Progenitor cell of endocrine pancreas (in vitro differentiated cells): ENCODE measurements around the gene BMP8B. TPM values are rescaled to one million over a fixed set of nuclear protein-coding genes. Genes with fewer than 3 reads are reported as not detected.

Experiments used
- DNase-seq: peaks from one replicate; pipeline ENCODE4 v3.0.0; 2021; ENCODE audit warnings: low spot score; ENCODE audit not compliant: unreplicated experiment
- H3K27ac Mint-ChIP-seq: 2 replicates; pipeline ENCODE4 v1.8.0; 2021; ENCODE audit warnings: mild to moderate bottlenecking, moderate library complexity, mixed read lengths
- H3K27me3 Mint-ChIP-seq: 2 replicates; pipeline ENCODE4 v1.8.0; 2021; ENCODE audit warnings: mixed read lengths
- H3K36me3 Mint-ChIP-seq: 2 replicates; pipeline ENCODE4 v1.8.0; 2022; ENCODE audit warnings: mixed read lengths; ENCODE audit not compliant: insufficient read depth
- H3K4me1 Mint-ChIP-seq: 2 replicates; pipeline ENCODE4 v1.8.0; 2021; ENCODE audit warnings: low read depth, mixed read lengths
- H3K4me3 Mint-ChIP-seq: 2 replicates; pipeline ENCODE4 v1.8.0; 2021; ENCODE audit warnings: low read depth, mild to moderate bottlenecking, moderate library complexity, mixed read lengths
- H3K9me3 Mint-ChIP-seq: 2 replicates; pipeline ENCODE4 v1.8.0; 2021; ENCODE audit warnings: low read depth, mixed read lengths
- CTCF ChIP-seq: fragments of 200-600 bp; sonication (generic); IDR thresholded peaks from one replicate; pipeline ENCODE4 v1.5.0; 2021; ENCODE audit warnings: antibody characterized with exemption, mild to moderate bottlenecking; ENCODE audit not compliant: unreplicated experiment
- total RNA-seq: library from RNA; stranded (reverse); gene quantifications from 2 replicates; pipeline ENCODE4 v1.2.1, GENCODE V29; 2021

BMP8B gene
- total RNA-seq, 1 donor from 2014 or later: 0.91 TPM

GRCh38 chr1:39732730-39733129 lies 55.9 kb downstream of the BMP8B start:
- no peak overlapping the region for H3K4me3 Mint-ChIP-seq
- peaks cover 81% of the 10 kb centered on the region for H3K27me3 Mint-ChIP-seq
- H3K9me3 Mint-ChIP-seq: no peaks in the 10 kb centered on the region

GRCh38 chr1:39729842-39730241 lies 58.8 kb downstream of the BMP8B start:
- DNase-seq: no peak
- peaks cover 85% of the 10 kb centered on the region for H3K27me3 Mint-ChIP-seq

More at GRCh38 chr1:39732730-39733129, 55.9 kb downstream of the BMP8B start:
- Mint-ChIP-seq H3K36me3 (no peaks in the 10 kb centered on the region), H3K27ac (no peak overlapping the region), H3K4me1 (peaks cover 4% of the 10 kb centered on the region)
- no peak for DNase-seq
- no peak for TF ChIP-seq CTCF

GRCh38 chr1:39729030-39729429 lies 59.6 kb downstream of the BMP8B start:
- no peak overlapping the region for H3K27ac Mint-ChIP-seq
- H3K4me3 Mint-ChIP-seq: no peak overlapping the region
- H3K36me3 Mint-ChIP-seq: no peaks in the 10 kb centered on the region
- TF ChIP-seq CTCF: no peak
- H3K4me1 Mint-ChIP-seq: peaks cover 4% of the 10 kb centered on the region
- peaks cover 87% of the 10 kb centered on the region for H3K27me3 Mint-ChIP-seq
- H3K9me3 Mint-ChIP-seq: no peaks in the 10 kb centered on the region
- no peak for DNase-seq

More at GRCh38 chr1:39729842-39730241, 58.8 kb downstream of the BMP8B start:
- TF ChIP-seq CTCF: no peak
- peaks cover 4% of the 10 kb centered on the region for H3K4me1 Mint-ChIP-seq
- H3K27ac Mint-ChIP-seq: no peak overlapping the region
- H3K9me3 Mint-ChIP-seq: no peaks in the 10 kb centered on the region
- no peak overlapping the region for H3K4me3 Mint-ChIP-seq
- no peaks in the 10 kb centered on the region for H3K36me3 Mint-ChIP-seq

GRCh38 chr1:39727932-39728317 lies 60.7 kb downstream of the BMP8B start:
- Mint-ChIP-seq H3K9me3 (no peaks in the 10 kb centered on the region), H3K27me3 (peaks cover 82% of the 10 kb centered on the region), H3K36me3 (no peaks in the 10 kb centered on the region), H3K4me3 (no peak overlapping the region), H3K4me1 (no peaks in the 10 kb centered on the region), H3K27ac (no peak overlapping the region)
- DNase-seq: no peak
- TF ChIP-seq CTCF: no peak

- H3K36me3 Mint-ChIP-seq: no peaks in the 10 kb centered on the region
- no peak overlapping the region for H3K4me3 Mint-ChIP-seq
- no peaks in the 10 kb centered on the region for H3K4me1 Mint-ChIP-seq
- no peak overlapping the region for H3K27ac Mint-ChIP-seq
- no peaks in the 10 kb centered on the region for H3K9me3 Mint-ChIP-seq
- TF ChIP-seq CTCF: no peak
- H3K27me3 Mint-ChIP-seq: peaks cover 80% of the 10 kb centered on the region
- no peak for DNase-seq
Observed at GRCh38 chr1:39727221-39727931, 61.3 kb downstream of the BMP8B start.
